Smooth muscle cell (in vitro differentiated cells): ENCODE results near the gene RYR1. TPM values are rescaled to one million over a fixed set of nuclear protein-coding genes. Genes with fewer than 3 reads are reported as not detected.
"Not testable (repeated sequence)": the region's sequence is repeated elsewhere in the genome, so short reads cannot be mapped to it uniquely, and the experiment has no call there.

Source experiments
- DNase-seq: peaks from one replicate; lab custom pipeline; 2025; ENCODE audit not compliant: unreplicated experiment; lab: John Stamatoyannopoulos, UW
- H2AFZ ChIP-seq: fragments of 200-600 bp; sonication (generic); 2 replicates; pipeline ENCODE4 v1.6.0; 2016; ENCODE audit warnings: antibody characterized with exemption, low read depth, mild to moderate bottlenecking
- H3F3A ChIP-seq: fragments of 200-600 bp; sonication (generic); 2 replicates; pipeline ENCODE4 v1.6.0; 2017; ENCODE audit warnings: antibody characterized with exemption, low read depth
- H3K27ac ChIP-seq: fragments of 200-600 bp; sonication (generic); 2 replicates; pipeline ENCODE4 v1.5.1; 2016; ENCODE audit warnings: low read depth, mild to moderate bottlenecking
- H3K27me3 ChIP-seq: fragments of 200-600 bp; sonication (generic); 2 replicates; pipeline ENCODE4 v1.6.1; 2016; ENCODE audit warnings: low read depth, mild to moderate bottlenecking
- H3K36me3 ChIP-seq: fragments of 200-600 bp; sonication (generic); 2 replicates; pipeline ENCODE4 v1.5.1; 2016; ENCODE audit warnings: low read depth
- H3K4me1 ChIP-seq: fragments of 200-600 bp; sonication (generic); 2 replicates; pipeline ENCODE4 v1.5.1; 2016; ENCODE audit warnings: low read depth
- H3K4me2 ChIP-seq: fragments of 200-600 bp; sonication (generic); 2 replicates; pipeline ENCODE4 v1.6.0; 2016; ENCODE audit warnings: mild to moderate bottlenecking
- H3K4me3 ChIP-seq: fragments of 200-600 bp; sonication (generic); 2 replicates; pipeline ENCODE4 v1.5.1; 2016; ENCODE audit warnings: mild to moderate bottlenecking
- H3K79me2 ChIP-seq: fragments of 200-600 bp; sonication (generic); 2 replicates; pipeline ENCODE4 v1.6.0; 2016; ENCODE audit warnings: low read depth, mild to moderate bottlenecking
- H3K9ac ChIP-seq: fragments of 200-600 bp; sonication (generic); 2 replicates; pipeline ENCODE4 v1.6.0; 2016; ENCODE audit warnings: low read depth
- H3K9me3 ChIP-seq: fragments of 200-600 bp; sonication (generic); replicated peaks from 2 replicates; pipeline ENCODE4 v1.5.1; 2016; ENCODE audit warnings: low read depth
- H4K20me1 ChIP-seq: fragments of 200-600 bp; sonication (generic); 2 replicates; pipeline ENCODE4 v1.6.0; 2016; ENCODE audit warnings: low read depth
- CTCF ChIP-seq: fragments of 200-600 bp; sonication (generic); IDR thresholded peaks from 2 replicates; pipeline ENCODE4 v1.5.1; 2017; ENCODE audit warnings: borderline replicate concordance, mild to moderate bottlenecking, antibody characterized with exemption; ENCODE audit not compliant: insufficient read depth, poor library complexity, severe bottlenecking
- WGBS: methylation state at CpG from one replicate; pipeline ENCODE4 v1.1.7; 2016; ENCODE audit warnings: low lambda C conversion rate; 5-methylcytosine and 5-hydroxymethylcytosine counted together
- polyA plus RNA-seq: library from polyadenylated mRNA; unstranded; fragments of >200 nt; fragmentation: Nextera tagmentation; extraction: Ambion mirVana; gene quantifications from 2 replicates; pipeline ENCODE4 v1.2.1, GENCODE V29; 2016
- total RNA-seq: library from RNA; depleted of rRNA; stranded (reverse); fragments of >200 nt; gene quantifications from 2 replicates; pipeline ENCODE4 v1.2.3, GENCODE V29; 2014

The RYR1 gene
- total and polyA plus RNA-seq, 2 experiments from 2014 or later: 0.31 to 0.95 TPM

GRCh38 chr19:38409631-38410133 is 23.8 kb upstream of the RYR1 start:
- no peaks in the 10 kb centered on the region for H3K79me2 ChIP-seq
- no peak overlapping the region for H3K9ac ChIP-seq
- 87% methylated on average over 7 of the region's 7 CpGs for WGBS
- no peaks in the 10 kb centered on the region for H3K27me3 ChIP-seq
- no peaks in the 10 kb centered on the region for H3K4me1 ChIP-seq
- H3K9me3 ChIP-seq: no peaks in the 10 kb centered on the region
- no peaks in the 10 kb centered on the region for H3K36me3 ChIP-seq
- H3K4me3 ChIP-seq: no peak overlapping the region
- no peak for DNase-seq
- H2AFZ ChIP-seq: no peak overlapping the region
- no peaks in the 10 kb centered on the region for H3F3A ChIP-seq
- H4K20me1 ChIP-seq: no peaks in the 10 kb centered on the region
- no peak for TF ChIP-seq CTCF
- no peak overlapping the region for H3K27ac ChIP-seq
- H3K4me2 ChIP-seq: no peak overlapping the region

- H3K27me3 ChIP-seq, H3K27ac ChIP-seq: not testable (repeated sequence)
Measured at GRCh38 chr19:38410407-38410806, 23.1 kb upstream of the RYR1 start.

GRCh38 chr19:38411041-38411712 is 22.3 kb upstream of the RYR1 start:
- Histone ChIP-seq H3K4me2 (no peak overlapping the region), H3K27ac (no peak overlapping the region), H3K79me2 (no peaks in the 10 kb centered on the region), H3K4me1 (no peaks in the 10 kb centered on the region), H3K9ac (no peak overlapping the region), H3K27me3 (no peaks in the 10 kb centered on the region), H3K4me3 (no peak overlapping the region), H3K9me3 (no peaks in the 10 kb centered on the region), H3K36me3 (no peaks in the 10 kb centered on the region), H2AFZ (no peak overlapping the region), H4K20me1 (no peaks in the 10 kb centered on the region), H3F3A (no peaks in the 10 kb centered on the region)
- no peak for TF ChIP-seq CTCF
- 93% methylated on average over 13 of the region's 13 CpGs for WGBS
- no peak for DNase-seq

More at GRCh38 chr19:38410407-38410806, 23.1 kb upstream of the RYR1 start:
- H2AFZ ChIP-seq, H4K20me1 ChIP-seq, H3K9ac ChIP-seq, DNase-seq, H3K79me2 ChIP-seq, H3K36me3 ChIP-seq, H3K4me3 ChIP-seq, H3F3A ChIP-seq, H3K4me2 ChIP-seq, H3K9me3 ChIP-seq, H3K4me1 ChIP-seq: not testable (repeated sequence)
- 87% methylated on average over 6 of the region's 6 CpGs for WGBS

GRCh38 chr19:38411898-38412297 is 21.6 kb upstream of the RYR1 start:
- DNase-seq, H3K4me1 ChIP-seq, H3K27ac ChIP-seq, H3F3A ChIP-seq, H3K4me2 ChIP-seq, H3K27me3 ChIP-seq, H3K79me2 ChIP-seq, H3K9me3 ChIP-seq, H3K36me3 ChIP-seq, H2AFZ ChIP-seq, H3K4me3 ChIP-seq, H4K20me1 ChIP-seq, H3K9ac ChIP-seq: not testable (repeated sequence)
- 94% methylated on average over 5 of the region's 5 CpGs for WGBS
